GM13977 (cell line): ENCODE results near the gene SLBP.

Source experiments
- DNase-seq: peaks from one replicate; pipeline ENCODE4 v3.0.0; 2012; ENCODE audit warnings: low spot score
- in situ Hi-C: fragments of 300-500 bp; cut with MboI; formaldehyde crosslinking; loops from one replicate; pipeline ENCODE4 v1.12.0; 2022; ENCODE audit warnings: low sequenced_read_pairs, low pct_unique_long_range_greater_than_20kb, mixed read lengths, inconsistent platforms; ENCODE audit not compliant: unreplicated experiment
- TF ChIP-seq, protein P1 (sequence below): IDR thresholded peaks from 2 replicates; pipeline ENCODE4 v1.5.1; 2012; ENCODE audit warnings: mild to moderate bottlenecking, control low read depth; ENCODE audit not compliant: insufficient read depth; ENCODE audit errors: extremely low read depth, missing control alignments

SLBP gene

DNA sequence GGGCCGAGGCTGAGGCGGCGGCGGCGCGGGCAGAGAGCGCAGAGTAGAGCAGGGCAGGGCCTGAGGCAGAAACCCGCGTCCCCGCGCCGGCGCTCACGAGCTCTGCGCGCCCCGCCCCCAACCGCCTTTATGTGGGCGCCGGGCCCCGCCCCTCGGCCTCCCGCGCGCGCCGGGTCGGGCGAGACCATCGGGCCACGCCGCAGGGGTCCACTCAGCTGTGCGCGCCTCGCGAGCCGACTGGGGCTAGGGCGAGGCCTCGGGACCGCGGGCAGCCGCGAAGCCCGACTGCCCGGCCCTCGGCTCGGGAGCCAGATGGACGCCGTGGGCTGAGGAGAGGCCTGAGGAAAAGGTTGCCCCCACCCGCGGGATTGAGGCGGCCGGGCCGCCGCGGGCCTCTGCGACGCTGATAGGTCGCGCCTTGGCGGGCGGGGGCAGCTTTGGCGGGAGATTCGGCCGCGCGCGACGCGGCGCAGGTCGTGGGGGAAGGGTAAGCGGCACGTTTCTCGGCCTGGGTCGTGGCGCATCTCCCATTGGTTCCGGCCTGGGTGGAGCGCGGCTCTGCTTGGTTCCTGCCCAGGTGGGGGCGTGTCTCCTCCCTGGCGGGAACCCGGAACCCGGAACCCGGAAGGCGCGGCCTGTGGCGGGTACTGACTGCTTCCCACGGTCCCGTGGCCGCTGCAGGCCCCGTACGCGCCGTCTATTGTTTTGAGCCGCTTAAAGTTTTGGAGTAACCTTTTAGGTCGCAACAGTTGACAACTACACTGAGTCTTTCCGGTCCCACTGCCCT, at the start of gene SLBP:
Gene SLBP, minus strand, starts transcription at position 104 of the 787 bp plus-strand sequence. CDS start 131 bp downstream, outside the sequence.
- in situ Hi-C loops: no loop called here
- peak; percentile 99 for DNase-seq
- TF ChIP-seq, protein P1, sequence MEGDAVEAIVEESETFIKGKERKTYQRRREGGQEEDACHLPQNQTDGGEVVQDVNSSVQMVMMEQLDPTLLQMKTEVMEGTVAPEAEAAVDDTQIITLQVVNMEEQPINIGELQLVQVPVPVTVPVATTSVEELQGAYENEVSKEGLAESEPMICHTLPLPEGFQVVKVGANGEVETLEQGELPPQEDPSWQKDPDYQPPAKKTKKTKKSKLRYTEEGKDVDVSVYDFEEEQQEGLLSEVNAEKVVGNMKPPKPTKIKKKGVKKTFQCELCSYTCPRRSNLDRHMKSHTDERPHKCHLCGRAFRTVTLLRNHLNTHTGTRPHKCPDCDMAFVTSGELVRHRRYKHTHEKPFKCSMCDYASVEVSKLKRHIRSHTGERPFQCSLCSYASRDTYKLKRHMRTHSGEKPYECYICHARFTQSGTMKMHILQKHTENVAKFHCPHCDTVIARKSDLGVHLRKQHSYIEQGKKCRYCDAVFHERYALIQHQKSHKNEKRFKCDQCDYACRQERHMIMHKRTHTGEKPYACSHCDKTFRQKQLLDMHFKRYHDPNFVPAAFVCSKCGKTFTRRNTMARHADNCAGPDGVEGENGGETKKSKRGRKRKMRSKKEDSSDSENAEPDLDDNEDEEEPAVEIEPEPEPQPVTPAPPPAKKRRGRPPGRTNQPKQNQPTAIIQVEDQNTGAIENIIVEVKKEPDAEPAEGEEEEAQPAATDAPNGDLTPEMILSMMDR: no peak

DNA sequence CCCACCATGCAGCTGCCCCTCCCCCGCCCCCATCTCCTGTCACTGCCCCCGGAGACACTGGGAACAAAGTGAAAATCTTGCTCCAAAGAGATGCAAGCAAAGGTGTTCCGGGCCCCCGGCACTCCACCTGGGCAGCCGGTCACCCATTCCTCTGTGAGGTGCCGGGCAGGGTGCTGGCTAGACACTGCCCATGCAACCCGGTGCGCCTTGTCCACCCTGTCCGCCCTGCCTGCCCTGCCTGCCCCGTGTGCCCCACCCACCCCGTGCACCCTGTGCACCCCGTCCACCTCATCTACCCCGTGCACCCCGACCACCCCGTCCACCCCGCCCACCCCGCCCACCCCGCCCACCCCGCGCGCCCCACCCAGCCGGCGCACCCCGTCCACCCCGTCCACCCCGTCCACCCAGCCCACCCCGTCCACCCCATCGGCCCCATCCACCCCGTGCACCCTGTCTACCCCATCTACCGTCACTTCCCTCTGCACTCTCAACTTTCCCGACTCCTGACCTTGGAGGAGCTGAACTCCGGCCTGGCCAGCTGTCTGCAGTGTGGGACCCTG, 49.1 kb upstream of the SLBP start:
- TF ChIP-seq, protein P1: no peak
- no peak for DNase-seq
- in situ Hi-C loops: no loop called here

DNA sequence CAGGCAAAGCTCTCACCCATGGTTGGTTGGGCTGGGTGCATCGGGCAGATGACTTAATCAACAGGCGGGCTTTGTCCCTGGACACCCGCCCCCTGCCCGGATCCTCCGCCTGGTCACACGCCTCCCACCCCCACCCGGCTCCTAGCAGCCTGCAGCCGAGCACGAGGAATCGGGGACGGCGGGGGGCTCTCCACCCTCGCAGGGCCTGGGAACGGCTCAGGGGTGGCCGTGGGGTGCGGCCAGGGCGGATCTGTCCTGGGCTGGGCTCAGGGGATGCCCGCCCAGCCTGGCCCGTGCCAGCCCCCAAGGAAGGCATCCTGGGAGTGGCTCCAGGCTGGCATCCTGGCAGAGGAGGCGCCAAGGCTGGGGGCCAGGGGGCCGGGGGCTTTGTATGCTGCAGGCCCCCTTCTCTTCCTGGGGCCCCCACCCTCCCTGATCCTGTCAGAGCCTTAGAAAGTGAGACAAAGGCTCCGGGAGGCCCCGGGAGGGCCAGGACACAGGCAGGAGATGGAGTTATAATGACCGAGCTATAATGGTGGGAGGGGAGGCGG, 48.5 kb upstream of the SLBP start:
- DNase-seq: no peak
- TF ChIP-seq, protein P1: no peak
- in situ Hi-C loops: no loop called here

DNA sequence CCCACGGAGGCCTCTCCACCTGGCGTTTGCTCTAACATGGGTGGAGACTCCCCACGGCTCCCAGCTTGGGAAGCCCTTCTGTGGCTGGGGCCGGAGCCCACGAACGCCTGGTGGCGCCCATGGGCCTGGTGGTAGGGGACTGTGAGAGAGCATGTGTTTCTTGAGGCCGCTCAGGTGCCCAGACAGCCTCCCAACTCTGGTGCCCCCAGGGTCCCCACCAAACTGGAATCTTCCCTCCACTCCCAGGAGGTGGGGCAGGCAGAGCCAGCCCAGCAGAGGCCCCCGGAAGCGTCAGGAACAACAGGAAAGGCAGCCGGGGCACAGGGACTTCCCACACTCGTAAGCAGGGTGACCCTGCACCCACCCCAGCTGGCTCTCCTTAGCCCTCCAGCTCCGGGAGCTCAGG, 47.7 kb upstream of the SLBP start:
- in situ Hi-C loops: no loop called here
- TF ChIP-seq, protein P1: peak; percentile 6
- DNase-seq: no peak

DNA sequence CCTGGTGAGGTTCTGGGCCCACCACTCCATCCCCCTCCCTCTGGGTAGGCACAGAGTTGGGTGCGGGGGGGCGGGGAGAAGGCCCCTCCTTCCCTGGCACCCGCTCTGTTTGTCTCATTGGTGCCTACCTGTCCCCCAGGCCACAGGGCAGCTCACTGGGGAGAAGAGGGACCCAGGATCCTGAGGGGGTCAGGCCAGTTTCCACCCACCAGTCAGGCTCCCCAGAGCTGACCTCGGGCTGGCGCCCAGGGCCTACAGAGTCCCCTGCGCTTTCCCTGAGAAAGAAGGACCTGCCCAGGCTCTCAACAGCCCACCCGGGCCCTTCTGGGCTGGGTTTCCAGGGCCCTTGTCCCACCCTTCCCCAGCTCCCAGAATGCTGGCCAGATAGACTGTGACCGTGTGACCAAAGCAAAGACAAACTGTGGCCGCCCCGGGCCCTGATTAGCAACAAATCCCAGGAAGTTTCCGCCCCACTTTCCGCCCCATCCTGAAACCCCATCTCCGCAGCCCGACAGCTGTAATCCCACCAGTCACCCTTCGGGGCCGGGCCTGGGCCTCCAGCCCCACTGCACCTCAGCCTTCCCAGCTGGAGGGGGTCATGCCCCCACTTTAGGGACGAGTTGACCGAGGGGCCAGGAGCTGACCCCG, 47.2 kb upstream of the SLBP start:
- in situ Hi-C loops: no loop called here
- TF ChIP-seq, protein P1: no peak
- DNase-seq: no peak

DNA sequence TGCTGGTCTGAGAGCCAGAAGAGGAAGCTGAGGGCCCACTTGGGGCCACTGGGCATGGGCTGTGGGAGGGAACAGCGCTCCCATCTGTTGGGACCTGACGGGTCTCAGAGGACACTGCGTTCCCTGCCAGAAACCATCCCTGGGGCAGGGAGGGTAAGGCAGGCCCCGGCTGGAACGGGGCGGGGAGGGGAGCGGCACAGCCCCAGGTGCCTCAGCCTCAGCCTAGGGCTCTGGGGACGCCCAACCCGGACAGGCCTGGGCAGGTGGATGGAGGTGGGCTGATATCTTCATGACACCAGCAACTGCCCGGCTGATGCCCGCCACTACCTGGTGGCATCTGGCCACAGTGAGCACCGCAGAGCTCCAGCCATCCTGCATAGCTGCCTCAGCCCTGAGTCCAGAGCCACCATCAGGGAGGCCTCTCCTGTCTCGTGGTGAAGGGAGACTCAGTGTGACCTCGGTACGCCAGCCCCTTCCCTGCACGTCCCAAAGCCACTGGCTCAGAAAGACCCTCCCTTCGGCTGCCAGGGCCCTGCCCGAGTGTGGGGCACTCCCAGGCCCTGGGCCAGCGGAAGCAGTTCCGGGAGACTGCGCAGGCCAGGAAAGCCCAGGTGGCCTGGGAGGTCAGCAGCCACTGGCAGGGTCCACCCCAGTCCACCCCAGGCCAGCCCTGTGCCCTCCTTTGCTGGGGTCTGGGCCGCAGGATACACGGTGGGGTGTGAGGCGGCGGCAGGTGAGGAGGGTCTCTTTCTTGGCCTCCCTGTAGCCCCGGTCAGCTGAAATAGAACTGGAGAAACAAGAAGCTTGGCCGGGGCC, 46.4 kb upstream of the SLBP start:
- in situ Hi-C loops: no loop called here
- DNase-seq: no peak
- TF ChIP-seq, protein P1: no peak
